Raji (cell line): ENCODE data around the gene PCDHGA1.
A peak's percentile ranks its signal among the peaks of the same experiment; 100 is the strongest.

ENCODE experiments used
- POLR2A ChIP-seq: IDR thresholded peaks from 2 replicates; pipeline ENCODE4 v1.6.1; 2011; ENCODE audit warnings: low read depth, low read length, control low read depth; ENCODE audit not compliant: insufficient read depth

Gene PCDHGA1

GRCh38 chr5:141345327-141345726 is 15.0 kb downstream of the PCDHGA1 start:
- no peak for TF ChIP-seq POLR2A

GRCh38 chr5:141349917-141350619 is 19.8 kb downstream of the PCDHGA1 start, which contains the start of gene PCDHGB1:
Gene PCDHGB1 (plus strand): TSS chr5:141350099. CDS start chr5:141350261, 162 bp downstream.
- peak; percentile 47; the same call in 1 of the 2 replicates for TF ChIP-seq POLR2A

- TF ChIP-seq POLR2A, result no peak
Measured at GRCh38 chr5:141351591-141351990, 21.3 kb downstream of the PCDHGA1 start.

GRCh38 chr5:141354900-141355469 is 24.7 kb downstream of the PCDHGA1 start, which contains the start of gene PCDHGA4:
Gene PCDHGA4 (plus strand): TSS chr5:141355021. CDS start chr5:141355108, 87 bp downstream.
- TF ChIP-seq POLR2A, result no peak

- TF ChIP-seq POLR2A, result no peak
Measured at GRCh38 chr5:141355641-141356040, 25.3 kb downstream of the PCDHGA1 start.

GRCh38 chr5:141356133-141356532 is 25.8 kb downstream of the PCDHGA1 start:
- TF ChIP-seq POLR2A, result no peak

GRCh38 chr5:141356950-141357349 is 26.6 kb downstream of the PCDHGA1 start:
- no peak for TF ChIP-seq POLR2A

GRCh38 chr5:141359790-141360426 is 29.6 kb downstream of the PCDHGA1 start, which contains the start of gene PCDHGB2:
Gene PCDHGB2 (plus strand): TSS chr5:141359994. CDS start chr5:141360136, 142 bp downstream.
- TF ChIP-seq POLR2A, result no peak

GRCh38 chr5:141360685-141361084 is 30.4 kb downstream of the PCDHGA1 start:
- no peak for TF ChIP-seq POLR2A

- no peak for TF ChIP-seq POLR2A
Measured at GRCh38 chr5:141362719-141363118, 32.4 kb downstream of the PCDHGA1 start.

GRCh38 chr5:141363952-141364660 is 33.8 kb downstream of the PCDHGA1 start, which contains the start of gene PCDHGA5:
Gene PCDHGA5 (plus strand): TSS chr5:141364162. CDS start chr5:141364331, 169 bp downstream.
- no peak for TF ChIP-seq POLR2A

GRCh38 chr5:141366016-141366896 is 35.9 kb downstream of the PCDHGA1 start:
- TF ChIP-seq POLR2A, result no peak

GRCh38 chr5:141369994-141370848 is 39.9 kb downstream of the PCDHGA1 start, which contains the start of gene PCDHGB3:
Gene PCDHGB3 (plus strand): TSS chr5:141370242. CDS start chr5:141370395, 153 bp downstream.
- TF ChIP-seq POLR2A, result no peak
